Measurements from ENCODE around the gene OR52A5.
"Not testable (repeated sequence)": the region's sequence is repeated elsewhere in the genome, so short reads cannot be mapped to it uniquely, and the experiment has no call there.

- TF ChIP-seq, protein P1, sequence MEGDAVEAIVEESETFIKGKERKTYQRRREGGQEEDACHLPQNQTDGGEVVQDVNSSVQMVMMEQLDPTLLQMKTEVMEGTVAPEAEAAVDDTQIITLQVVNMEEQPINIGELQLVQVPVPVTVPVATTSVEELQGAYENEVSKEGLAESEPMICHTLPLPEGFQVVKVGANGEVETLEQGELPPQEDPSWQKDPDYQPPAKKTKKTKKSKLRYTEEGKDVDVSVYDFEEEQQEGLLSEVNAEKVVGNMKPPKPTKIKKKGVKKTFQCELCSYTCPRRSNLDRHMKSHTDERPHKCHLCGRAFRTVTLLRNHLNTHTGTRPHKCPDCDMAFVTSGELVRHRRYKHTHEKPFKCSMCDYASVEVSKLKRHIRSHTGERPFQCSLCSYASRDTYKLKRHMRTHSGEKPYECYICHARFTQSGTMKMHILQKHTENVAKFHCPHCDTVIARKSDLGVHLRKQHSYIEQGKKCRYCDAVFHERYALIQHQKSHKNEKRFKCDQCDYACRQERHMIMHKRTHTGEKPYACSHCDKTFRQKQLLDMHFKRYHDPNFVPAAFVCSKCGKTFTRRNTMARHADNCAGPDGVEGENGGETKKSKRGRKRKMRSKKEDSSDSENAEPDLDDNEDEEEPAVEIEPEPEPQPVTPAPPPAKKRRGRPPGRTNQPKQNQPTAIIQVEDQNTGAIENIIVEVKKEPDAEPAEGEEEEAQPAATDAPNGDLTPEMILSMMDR (conservative IDR thresholded peaks at IDR 0.05; ENCODE audit: low read length), result not testable (repeated sequence)
- TF ChIP-seq EZH2phosphoT487 (IDR thresholded peaks at IDR 0.05; ENCODE audit: borderline replicate concordance, low read depth, low read length), result not testable (repeated sequence)
Measured at GRCh38 chr11:5164807-5165206, 26.7 kb upstream of the OR52A5 start.

Measured in OCI-LY7 (cell line).